HepG2 (cell line): ENCODE measurements around the gene SLC22A23. TPM values are rescaled to one million over a fixed set of nuclear protein-coding genes. Genes with fewer than 3 reads are reported as not detected.
A peak's percentile ranks its signal among the peaks of the same experiment; 100 is the strongest.

Experiments used
- ARNT ChIP-seq: fragments of 450-650 bp; IDR thresholded peaks from 2 replicates; pipeline ENCODE4 v1.6.1; 2017
- BCL3 ChIP-seq: sonication (generic); formaldehyde crosslinking; IDR thresholded peaks from 2 replicates; pipeline ENCODE4 v1.5.1; 2020; ENCODE audit warnings: mild to moderate bottlenecking, missing genetic modification reagents, moderate library complexity
- CEBPG ChIP-seq: IDR thresholded peaks from 2 replicates; pipeline ENCODE4 v1.6.1; 2016
- ELF1 ChIP-seq: sonication (generic); formaldehyde crosslinking; IDR thresholded peaks from 2 replicates; pipeline ENCODE4 v1.4.0; 2020; ENCODE audit warnings: missing genetic modification reagents
- FLYWCH1 ChIP-seq: sonication (generic); formaldehyde crosslinking; IDR thresholded peaks from 2 replicates; pipeline ENCODE4 v1.8.1; 2023; ENCODE audit warnings: mild to moderate bottlenecking, missing genetic modification reagents
- FOSL2 ChIP-seq: sonication (generic); formaldehyde crosslinking; IDR thresholded peaks from 2 replicates; pipeline ENCODE4 v1.4.0; 2020; ENCODE audit warnings: missing genetic modification reagents
- HNRNPUL1 ChIP-seq: fragments of 200-400 bp; formaldehyde crosslinking; IDR thresholded peaks from 2 replicates; pipeline ENCODE4 v1.6.1; 2017; ENCODE audit warnings: low read depth, mild to moderate bottlenecking, low read length, moderate library complexity
- HOMEZ ChIP-seq: IDR thresholded peaks from 2 replicates; pipeline ENCODE4 v1.6.1; 2016; ENCODE audit warnings: low read depth
- KAT8 ChIP-seq: IDR thresholded peaks from 2 replicates; pipeline ENCODE4 v1.6.1; 2016; ENCODE audit warnings: missing genetic modification reagents, missing compliant biosample characterization
- NFIC ChIP-seq: IDR thresholded peaks from 2 replicates; pipeline ENCODE4 v1.6.1; 2012; ENCODE audit warnings: mild to moderate bottlenecking, low read length, inconsistent platforms
- NR2C2 ChIP-seq: sonication (generic); formaldehyde crosslinking; IDR thresholded peaks from 2 replicates; pipeline ENCODE4 v1.4.0; 2020; ENCODE audit warnings: missing genetic modification reagents, mild to moderate bottlenecking, moderate library complexity, borderline replicate concordance
- RFX5 ChIP-seq: IDR thresholded peaks from 2 replicates; pipeline ENCODE4 v1.6.1; 2011; ENCODE audit warnings: low read depth, low read length, improper control_type of control experiment
- SPEN ChIP-seq: sonication (generic); formaldehyde crosslinking; IDR thresholded peaks from 2 replicates; pipeline ENCODE4 v1.5.1; 2020; ENCODE audit warnings: low read depth, mild to moderate bottlenecking, missing genetic modification reagents
- TFE3 ChIP-seq: IDR thresholded peaks from 2 replicates; pipeline ENCODE4 v1.6.1; 2016
- THYN1 ChIP-seq: sonication (generic); formaldehyde crosslinking; IDR thresholded peaks from 2 replicates; pipeline ENCODE4 v1.8.1; 2023; ENCODE audit warnings: low read depth, mild to moderate bottlenecking, moderate library complexity, missing genetic modification reagents, borderline replicate concordance
- WIZ ChIP-seq: sonication (generic); formaldehyde crosslinking; IDR thresholded peaks from 2 replicates; pipeline ENCODE4 v1.5.1; 2020; ENCODE audit warnings: mild to moderate bottlenecking, missing genetic modification reagents
- YEATS2 ChIP-seq: sonication (generic); formaldehyde crosslinking; IDR thresholded peaks from 2 replicates; pipeline ENCODE4 v1.4.0; 2020; ENCODE audit warnings: missing genetic modification reagents, borderline replicate concordance
- ZNF18 ChIP-seq: sonication (generic); formaldehyde crosslinking; IDR thresholded peaks from 2 replicates; pipeline ENCODE4 v1.8.0; 2022; ENCODE audit warnings: mild to moderate bottlenecking, missing genetic modification reagents; ENCODE audit not compliant: insufficient replicate concordance
- ZNF234 ChIP-seq: sonication (generic); formaldehyde crosslinking; conservative IDR thresholded peaks from 2 replicates; pipeline ENCODE4 v1.5.1; 2020; ENCODE audit warnings: mild to moderate bottlenecking, missing genetic modification reagents
- ZNF251 ChIP-seq: sonication (generic); formaldehyde crosslinking; IDR thresholded peaks from 2 replicates; pipeline ENCODE4 v1.9.0; 2021; ENCODE audit warnings: mild to moderate bottlenecking, missing genetic modification reagents
- ZNF30 ChIP-seq: sonication (generic); formaldehyde crosslinking; IDR thresholded peaks from 2 replicates; pipeline ENCODE4 v1.5.0; 2020; ENCODE audit warnings: mild to moderate bottlenecking, missing genetic modification reagents
- ZNF577 ChIP-seq: sonication (generic); formaldehyde crosslinking; IDR thresholded peaks from 2 replicates; pipeline ENCODE4 v1.4.0; 2020; ENCODE audit warnings: mild to moderate bottlenecking, low read depth, missing genetic modification reagents, borderline replicate concordance
- ZNF580 ChIP-seq: IDR thresholded peaks from 2 replicates; pipeline ENCODE4 v1.6.1; 2016; ENCODE audit warnings: low read depth, borderline replicate concordance
- ZNF773 ChIP-seq: sonication (generic); formaldehyde crosslinking; IDR thresholded peaks from 2 replicates; pipeline ENCODE4 v1.4.0; 2020; ENCODE audit warnings: missing genetic modification reagents, borderline replicate concordance
- polyA plus RNA-seq, 8 experiments: library from polyadenylated mRNA; depleted of rRNA in 3 of 8; stranded (reverse) in 7 of 8; unstranded in 1 of 8; fragments of >200 nt; fragmentation: Illumina TruSeq in 4 of 8; extraction: Trizol in 4 of 8; gene quantifications; 2 replicates each; pipeline versions ENCODE4 v1.2.1 to v1.2.3, GENCODE V29; 2011 to 2016; ENCODE audit warnings: low read depth in 4 of 8, missing spikeins in 1 of 8, mixed read lengths in 1 of 8; ENCODE audit not compliant: insufficient read depth in 1 of 8
- total RNA-seq, 5 experiments: library from RNA; depleted of rRNA; stranded (reverse); fragments of >200 nt; fragmentation: Illumina TruSeq; extraction: Trizol; gene quantifications; 2 replicates each; pipeline ENCODE4 v1.2.3, GENCODE V29; 2016; ENCODE audit warnings: low read depth in 1 of 5

The SLC22A23 gene
- total and polyA plus RNA-seq, 2 of the 13 experiments (the other 11 are each of a cell fraction or from before 2014, with no cell fraction given): 11.8 to 17.5 TPM

GRCh38 chr6:3398755-3399696, 57.8 kb downstream of the SLC22A23 start (continued):
- no peak for TF ChIP-seq ZNF251 (CRISPR knock-in tag)
- TF ChIP-seq FOSL2: peak; percentile 34
- no peak for TF ChIP-seq ZNF773
- TF ChIP-seq ZNF577 (CRISPR knock-in tag): no peak
- TF ChIP-seq ZNF18 (CRISPR knock-in tag): no peak
- peak; percentile 39; the same call in 1 of the 2 replicates for TF ChIP-seq YEATS2 (CRISPR knock-in tag)
- TF ChIP-seq KAT8: peak; percentile 78
- no peak for TF ChIP-seq NFIC
- no peak for TF ChIP-seq NR2C2 (CRISPR knock-in tag)
- TF ChIP-seq BCL3: no peak
- peak; percentile 73; the same call in 1 of the 2 replicates for TF ChIP-seq THYN1 (CRISPR knock-in tag)
- no peak for TF ChIP-seq HNRNPUL1
- TF ChIP-seq ZNF30 (CRISPR knock-in tag): no peak
- no peak for TF ChIP-seq RFX5
- no peak for TF ChIP-seq FLYWCH1
- TF ChIP-seq WIZ: no peak
- peak; percentile 17; the same call in 1 of the 2 replicates for TF ChIP-seq CEBPG (CRISPR knock-in tag)
- TF ChIP-seq TFE3 (CRISPR knock-in tag): peak; percentile 53; the same call in 1 of the 2 replicates
- TF ChIP-seq ZNF234 (CRISPR knock-in tag): no peak
- peak; percentile 56; the same call in 1 of the 2 replicates for TF ChIP-seq HOMEZ (CRISPR knock-in tag)
- no peak for TF ChIP-seq SPEN (CRISPR knock-in tag)
- TF ChIP-seq ARNT: no peak
- peak; percentile 38; the same call in 1 of the 2 replicates for TF ChIP-seq ELF1 (CRISPR knock-in tag)
- no peak for TF ChIP-seq ZNF580 (CRISPR knock-in tag)
